NCI-H2029 treated with DMSO at 0.1 percent for 48 hours (cell line): ENCODE measurements around the gene SASH3.
A peak's percentile ranks its signal among the peaks of the same experiment; 100 is the strongest.

Experiments used
- DNase-seq: peaks from one replicate; lab custom pipeline; 2025; lab: John Stamatoyannopoulos, UW

SASH3 gene

GRCh38 chrX:129808829-129809796 is 29.4 kb downstream of the SASH3 start:
- DNase-seq, result no peak

DNA sequence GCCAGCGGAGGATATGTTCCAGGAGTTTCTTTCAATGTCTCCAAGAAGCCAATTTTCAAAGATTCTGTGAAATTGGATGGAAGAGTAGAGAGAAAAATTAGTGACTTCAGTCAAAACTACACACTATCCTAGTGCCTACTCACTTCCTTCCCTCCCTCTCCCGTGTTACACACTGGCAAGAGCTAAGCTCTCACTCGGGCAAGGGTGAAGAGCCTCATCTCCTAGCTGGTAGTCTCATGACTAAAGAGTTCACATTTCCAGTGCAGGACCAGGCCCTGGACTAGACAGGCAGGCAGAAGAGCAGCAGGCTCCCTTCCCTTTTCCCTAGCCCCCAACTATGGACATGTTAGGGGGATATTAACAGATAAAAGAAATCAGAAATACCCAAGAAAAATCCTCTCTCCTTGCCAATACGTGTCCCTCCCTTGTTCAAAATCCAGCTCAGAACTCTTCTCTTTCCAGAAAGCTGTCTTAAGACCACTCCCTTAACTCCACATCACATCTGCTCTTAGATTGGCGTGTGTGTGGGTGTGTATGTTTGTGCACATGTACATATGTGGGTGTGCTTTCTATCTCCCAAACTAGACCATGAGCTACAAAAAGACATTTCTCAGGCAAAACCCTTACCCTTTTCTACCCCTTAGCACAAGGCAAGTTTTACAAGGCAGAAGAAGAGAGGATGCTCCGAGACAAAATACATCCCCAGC is 34.1 kb downstream of the SASH3 start:
- no peak for DNase-seq

- no peak for DNase-seq
These were observed 38.4 kb downstream of the SASH3 start for GRCh38 chrX:129818123-129818522.

- DNase-seq, result peak; percentile 9
These were observed 43.4 kb downstream of the SASH3 start for GRCh38 chrX:129823115-129823514.

DNA sequence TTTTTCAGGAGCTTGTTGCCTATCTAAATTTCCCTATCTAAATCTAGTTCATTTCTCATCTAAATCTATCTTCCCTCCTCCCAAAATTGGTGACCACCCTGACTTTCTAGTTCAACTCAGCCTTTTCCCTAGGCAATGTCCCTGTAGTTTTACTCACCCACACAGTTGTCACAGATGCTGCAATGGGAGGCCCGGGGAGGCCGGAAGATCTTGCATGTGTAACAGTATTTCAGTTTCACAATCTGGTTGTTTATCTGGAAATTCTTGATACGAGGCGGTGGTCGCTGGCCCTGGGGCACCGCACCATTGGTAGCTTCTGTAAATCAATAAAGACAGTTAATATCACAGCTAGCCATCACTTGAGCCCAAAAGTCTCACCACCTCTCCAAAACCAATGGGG is 43.8 kb downstream of the SASH3 start:
- DNase-seq, result no peak

DNA sequence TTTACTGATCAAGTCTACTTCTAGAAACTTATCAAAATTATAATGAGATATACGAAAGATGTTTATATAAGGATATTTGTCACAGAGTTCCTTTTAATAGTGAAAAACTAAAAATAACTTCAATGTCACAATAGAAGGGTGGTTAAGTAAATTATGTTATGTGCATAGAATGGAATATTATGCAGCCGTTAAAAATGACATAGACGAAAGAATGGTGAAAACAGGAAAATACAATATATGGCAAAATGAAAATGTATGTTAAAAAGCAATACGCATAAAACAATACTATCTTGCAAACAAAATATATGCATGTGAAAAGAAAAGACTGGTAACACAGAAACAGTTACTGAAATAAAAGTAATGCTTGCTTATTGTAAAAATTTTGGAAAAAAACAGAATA is 44.9 kb downstream of the SASH3 start:
- DNase-seq, result no peak

- DNase-seq, result no peak
These were observed 46.2 kb downstream of the SASH3 start for GRCh38 chrX:129825746-129826505.

- no peak for DNase-seq
These were observed 50.7 kb downstream of the SASH3 start for GRCh38 chrX:129830494-129830893.

GRCh38 chrX:129831091-129831885 is 51.5 kb downstream of the SASH3 start:
- DNase-seq, result peak; percentile 45

- no peak for DNase-seq
These were observed 53.6 kb downstream of the SASH3 start for GRCh38 chrX:129833153-129833990.

- no peak for DNase-seq
These were observed 57.1 kb downstream of the SASH3 start for GRCh38 chrX:129836827-129837226.

DNA sequence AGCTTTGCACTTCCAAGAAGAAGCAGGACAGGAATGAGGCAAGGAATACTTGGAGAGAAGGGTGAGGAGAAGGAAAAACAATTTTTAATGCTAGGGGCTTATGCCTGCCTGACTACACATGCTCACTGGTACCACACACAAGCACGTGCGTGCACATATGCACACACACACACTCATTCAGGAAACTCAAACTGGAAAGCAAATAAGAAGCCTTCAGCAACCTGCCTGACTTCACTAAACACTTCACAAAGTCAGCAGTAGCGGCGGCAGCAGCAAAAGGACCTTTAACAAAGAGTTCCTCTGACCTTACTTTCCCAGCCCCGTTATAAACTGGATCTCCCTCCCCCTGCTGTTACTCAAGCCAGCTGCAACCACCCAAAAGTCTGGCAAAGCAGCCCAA is 60.6 kb downstream of the SASH3 start:
- no peak for DNase-seq

- DNase-seq, result no peak
These were observed 62.9 kb downstream of the SASH3 start for GRCh38 chrX:129842510-129843208.

DNA sequence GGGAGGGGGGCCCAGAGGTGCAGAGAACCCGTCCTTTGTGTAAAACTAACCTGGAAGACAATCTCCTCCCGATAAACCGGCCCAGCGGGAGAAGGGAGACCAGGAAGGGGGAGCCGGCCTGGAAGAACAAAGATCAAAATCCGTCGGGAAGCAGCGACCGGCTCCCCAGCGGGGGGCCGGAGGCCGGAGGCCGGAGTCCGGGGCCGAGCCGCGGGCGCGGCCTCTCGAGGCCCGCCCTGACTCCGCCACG is 63.4 kb downstream of the SASH3 start:
- DNase-seq, result no peak

DNA sequence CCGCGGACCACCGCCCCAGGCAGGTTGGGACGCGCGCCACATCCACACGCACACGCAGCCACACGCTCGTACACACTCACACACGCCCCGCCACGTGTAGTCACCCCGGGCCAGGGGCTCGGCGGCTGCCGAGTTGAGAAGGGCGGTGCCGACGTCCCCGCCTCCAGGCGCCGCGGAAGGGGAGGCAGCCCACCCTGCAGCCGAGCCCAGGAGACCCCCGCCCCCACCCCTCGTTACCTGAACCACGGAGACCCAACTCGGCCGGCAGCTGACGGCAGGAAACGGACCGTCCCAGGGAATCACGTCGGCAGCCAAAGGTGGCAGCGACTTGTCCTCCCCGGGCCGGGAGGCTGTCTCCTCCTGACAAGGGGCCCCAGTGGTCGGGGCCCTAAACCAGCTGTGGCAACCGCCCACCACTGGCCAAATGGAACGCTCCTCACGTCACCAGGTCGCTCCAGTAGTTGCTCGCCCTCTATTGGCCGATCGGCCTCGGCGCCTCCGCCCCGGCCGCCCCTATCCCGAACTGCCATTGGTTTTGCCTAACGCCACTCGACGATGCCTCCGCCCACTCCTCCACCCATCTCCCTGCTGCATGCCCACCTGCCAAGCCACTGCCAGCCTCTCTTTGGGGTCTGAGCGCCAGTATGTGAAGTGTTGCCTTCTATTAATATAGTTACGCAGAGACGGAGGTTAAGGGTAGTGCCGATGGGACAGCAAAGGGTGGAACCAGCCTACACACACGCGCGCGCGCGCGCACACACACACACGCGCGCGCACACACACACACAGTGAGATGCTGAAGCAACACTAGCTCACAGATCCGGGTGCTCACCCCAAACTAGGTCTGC is 63.9 kb downstream of the SASH3 start, which contains the start of gene ZDHHC9:
Gene ZDHHC9 (minus strand): TSS at position 428 of the 848 bp plus-strand sequence. CDS start 1,941 bp downstream, outside the sequence.
- peak; percentile 60 for DNase-seq
